ENCODE measurements around the gene MGP. TPM values are rescaled to one million over a fixed set of nuclear protein-coding genes. Genes with fewer than 3 reads are reported as not detected.

Gene MGP
- total and polyA plus RNA-seq, 2 of the 4 experiments (the other 2 are of a cell fraction) = 1.4 to 2.7 TPM

GRCh38 chr12:14892726-14893505 lies 7.3 kb upstream of the MGP start:
- Histone ChIP-seq H3K4ac (ENCODE audit: low read depth, low read length) (no peak overlapping the region), H3K56ac (ENCODE audit: extremely low read depth, insufficient read depth, low read length) (no peak overlapping the region), H4K20me1 (ENCODE audit: insufficient read depth, low read length) (no peaks in the 10 kb centered on the region), H3K14ac (replicated peaks; ENCODE audit: low read depth, low read length) (no peak overlapping the region), H3K4me1 (ENCODE audit: control insufficient read depth, insufficient read depth, low read length) (peaks cover 2% of the 10 kb centered on the region), H3K9me1 (ENCODE audit: insufficient read depth, low read length) (no peaks in the 10 kb centered on the region), H3K79me1 (ENCODE audit: low read depth in 1 of 2, low read length in 2 of 2) (no peaks in the 10 kb centered on the region), H2AFZ (replicated peaks; ENCODE audit: low read length, poor library complexity) (no peak overlapping the region), H4K5ac (ENCODE audit: low read depth, low read length) (no peak overlapping the region), H3K4me2 (ENCODE audit: low read depth, low read length) (no peak overlapping the region), H4K8ac (ENCODE audit: low read depth in 2 of 2, low read length in 2 of 2) (no peak overlapping the region), H2AK5ac (ENCODE audit: low read depth, low read length) (no peak overlapping the region), H3K9ac (ENCODE audit: low read depth, low read length) (no peak overlapping the region), H2BK15ac (ENCODE audit: low read depth, low read length) (no peak overlapping the region), H3K27ac (ENCODE audit: insufficient read depth, low read length) (no peak overlapping the region), H3K18ac (ENCODE audit: low read depth, low read length) (peak overlapping the region; percentile 2; the same call in 1 of the 2 replicates), H3K9me3 (ENCODE audit: control insufficient read depth, insufficient read depth, low read length) (no peaks in the 10 kb centered on the region), H3K27me3 (ENCODE audit: control insufficient read depth, insufficient read depth, low read length) (peaks cover 4% of the 10 kb centered on the region), H3K23ac (ENCODE audit: low read depth, low read length) (no peak overlapping the region), H3K36me3 (ENCODE audit: control insufficient read depth, insufficient read depth, low read length) (no peaks in the 10 kb centered on the region), H2BK5ac (ENCODE audit: low read depth, low read length, poor library complexity, severe bottlenecking) (no peak overlapping the region), H2AK9ac (replicated peaks; ENCODE audit: low read depth, low read length, poor library complexity) (no peak overlapping the region), H2BK120ac (ENCODE audit: low read depth, low read length) (no peak overlapping the region), H2BK20ac (ENCODE audit: low read depth, low read length) (no peak overlapping the region), H4K91ac (ENCODE audit: insufficient read depth, low read depth, low read length) (no peak overlapping the region), H3K4me3 (ENCODE audit: insufficient read depth, low read depth, low read length) (no peak overlapping the region)
- in situ Hi-C loops (cut with MboI; ENCODE audit: low sequenced_read_pairs) (no loop called here), dilution Hi-C loops (cut with HindIII; ENCODE audit: low sequenced_read_pairs, unreplicated experiment) (no loop called here), intact Hi-C loops (cut with micrococcal nuclease) (no loop called here)
- BruUV-seq (replicated peaks) = no TSS peak
- peak; percentile 2 for DNase-seq
- TF ChIP-seq NFE2L2 (IDR thresholded peaks at IDR 0.05; ENCODE audit: low read depth, low read length) (no peak), MAFK (IDR thresholded peaks at IDR 0.05; ENCODE audit: low read depth, low read length) (no peak)
- no CpG with 5 or more reads among the region's 7 CpGs for WGBS, 2 experiments (ENCODE audit: extremely low coverage in 2 of 2, insufficient read length in 1 of 2)
- POLR2A ChIA-PET (ENCODE audit: unreplicated experiment) = interaction anchor here (0.7 kb wide), 1 partner anchor 20 kb away, joined by 9 read pairs; no protein-coding TSS in a partner anchor
- CTCF ChIA-PET = interaction anchor here (0.7 to 1.2 kb wide), 2 partner anchors 40 to 47 kb away, joined by 3 to 4 read pairs; no protein-coding TSS in a partner anchor
- ATAC-seq (ENCODE audit: low read depth) = 0 out of 2 replicates have a peak, but pooled peaks have one; percentile 33

All from IMR-90 (cell line).